Femur (tissue), 1 donor: ENCODE measurements around the gene C5orf15.
A peak's percentile ranks its signal among the peaks of the same experiment; 100 is the strongest.

Source experiments
- DNase-seq: peaks from one replicate; pipeline ENCODE4 v3.0.0-alpha.2; 2017

C5orf15 gene

GRCh38 chr5:133918731-133919130 is 49.7 kb downstream of the C5orf15 start:
- no peak for DNase-seq

GRCh38 chr5:133918316-133918715 is 50.1 kb downstream of the C5orf15 start:
- no peak for DNase-seq

- no peak for DNase-seq
These were observed 50.6 kb downstream of the C5orf15 start for GRCh38 chr5:133917785-133918184.

- DNase-seq = no peak
These were observed 51.5 kb downstream of the C5orf15 start for GRCh38 chr5:133916914-133917313.

GRCh38 chr5:133916479-133916878 is 51.9 kb downstream of the C5orf15 start:
- DNase-seq = no peak

- no peak for DNase-seq
These were observed 54.0 kb downstream of the C5orf15 start for GRCh38 chr5:133914434-133914833.

GRCh38 chr5:133913413-133914155 is 54.8 kb downstream of the C5orf15 start:
- no peak for DNase-seq

GRCh38 chr5:133912951-133913350 is 55.5 kb downstream of the C5orf15 start:
- no peak for DNase-seq

GRCh38 chr5:133910571-133910970 is 57.9 kb downstream of the C5orf15 start:
- DNase-seq = no peak

- DNase-seq = no peak
These were observed 58.8 kb downstream of the C5orf15 start for GRCh38 chr5:133909603-133910002.

GRCh38 chr5:133907075-133907474 is 61.4 kb downstream of the C5orf15 start:
- DNase-seq = peak; percentile 60

GRCh38 chr5:133906303-133906702 is 62.1 kb downstream of the C5orf15 start:
- no peak for DNase-seq
